Keratinocyte (primary cell): Measurements from ENCODE around the gene NMS. TPM values are rescaled to one million over a fixed set of nuclear protein-coding genes. Genes with fewer than 3 reads are reported as not detected.

ENCODE experiments used
- DNase-seq: peaks from one replicate; pipeline ENCODE4 v3.0.0-alpha.2; 2011; ENCODE audit warnings: low read depth, missing footprints, low spot score
- FAIRE-seq: peaks from 2 replicates; lab custom pipeline; 2011; peaks lifted over from hg19 to GRCh38; lab: Jason Lieb, UNC
- H2AFZ ChIP-seq: 2 replicates; pipeline ENCODE4 v1.6.0; 2012; ENCODE audit warnings: low read length, control low read depth, inconsistent platforms; ENCODE audit not compliant: control insufficient read depth
- H3K27ac ChIP-seq: 2 replicates; pipeline ENCODE4 v1.5.1; 2011; ENCODE audit warnings: low read length; ENCODE audit not compliant: control insufficient read depth, insufficient read depth
- H3K27me3 ChIP-seq: 3 replicates; pipeline ENCODE4 v1.6.0; 2011; ENCODE audit warnings: low read length; ENCODE audit not compliant: control insufficient read depth, insufficient read depth; ENCODE audit errors: extremely low read depth
- H3K36me3 ChIP-seq, 2 experiments: 2 replicates in 1 of 2; 3 replicates in 1 of 2; pipeline ENCODE4 v1.5.1; 2011; ENCODE audit warnings: low read length in 2 of 2, mild to moderate bottlenecking in 1 of 2; ENCODE audit not compliant: control insufficient read depth in 2 of 2, insufficient read depth in 2 of 2; ENCODE audit errors: extremely low read depth in 1 of 2
- H3K4me1 ChIP-seq: 3 replicates; pipeline ENCODE4 v1.5.1; 2011; ENCODE audit warnings: low read length; ENCODE audit not compliant: control insufficient read depth, insufficient read depth; ENCODE audit errors: extremely low read depth
- H3K4me2 ChIP-seq: 3 replicates; pipeline ENCODE4 v1.6.0; 2011; ENCODE audit warnings: low read depth, low read length; ENCODE audit not compliant: control insufficient read depth, insufficient read depth; ENCODE audit errors: extremely low read depth
- H3K4me3 ChIP-seq, 3 experiments: fragments of 200-600 bp in 1 of 3; sonication (generic) in 1 of 3; 2 replicates in 2 of 3; 3 replicates in 1 of 3; pipeline ENCODE4 v1.5.1; 2011 to 2016; ENCODE audit warnings: low read length in 3 of 3, mild to moderate bottlenecking in 3 of 3, control low read depth in 2 of 3, inconsistent platforms in 1 of 3, low read depth in 1 of 3, mixed read lengths in 1 of 3, mixed run types in 1 of 3, moderate library complexity in 1 of 3; ENCODE audit not compliant: control insufficient read depth in 2 of 3, insufficient read depth in 2 of 3; ENCODE audit errors: extremely low read depth in 1 of 3
- H3K79me2 ChIP-seq: 2 replicates; pipeline ENCODE4 v1.6.0; 2012; ENCODE audit warnings: low read length; ENCODE audit not compliant: control insufficient read depth, insufficient read depth
- H3K9ac ChIP-seq: 3 replicates; pipeline ENCODE4 v1.6.0; 2011; ENCODE audit warnings: low read length; ENCODE audit not compliant: control insufficient read depth, insufficient read depth; ENCODE audit errors: extremely low read depth
- H3K9me1 ChIP-seq: 3 replicates; pipeline ENCODE4 v1.6.0; 2011; ENCODE audit warnings: low read length; ENCODE audit not compliant: control insufficient read depth, insufficient read depth; ENCODE audit errors: extremely low read depth
- H3K9me3 ChIP-seq: 2 replicates; pipeline ENCODE4 v1.5.1; 2012; ENCODE audit warnings: low read depth, low read length; ENCODE audit not compliant: control insufficient read depth
- H4K20me1 ChIP-seq: 3 replicates; pipeline ENCODE4 v1.6.0; 2011; ENCODE audit warnings: low read length; ENCODE audit not compliant: control insufficient read depth, insufficient read depth; ENCODE audit errors: extremely low read depth
- EZH2 ChIP-seq: IDR thresholded peaks from one replicate; pipeline ENCODE4 v1.6.1; 2012; ENCODE audit warnings: inconsistent platforms, mild to moderate bottlenecking, low read length, moderate library complexity
- dilution Hi-C: fragments of 300-500 bp; cut with MboI; formaldehyde crosslinking; loops from one replicate; pipeline ENCODE4 v1.7.0; 2020; ENCODE audit warnings: low sequenced_read_pairs; ENCODE audit not compliant: extremely low pct_ligation_motif_present
- polyA plus RNA-seq, 5 experiments: library from polyadenylated mRNA; depleted of rRNA in 3 of 5; stranded (reverse) in 3 of 5; stranded (forward) in 1 of 5; unstranded in 1 of 5; fragments of >200 nt; gene quantifications; 1 replicate in 1 of 5; 2 replicates in 3 of 5; 3 replicates in 1 of 5; pipeline versions ENCODE4 v1.2.1 to v1.2.3, GENCODE V29; 2011 to 2012; ENCODE audit warnings: missing spikeins in 2 of 5, low read depth in 1 of 5, low replicate concordance in 1 of 5
- TF ChIP-seq, protein P1 (sequence below), 3 experiments: IDR thresholded peaks in 1 of 3; conservative IDR thresholded peaks in 1 of 3; optimal IDR thresholded peaks in 1 of 3; 2 replicates in 2 of 3; 3 replicates in 1 of 3; pipeline versions ENCODE3 to v1.5.1; 2011; ENCODE audit warnings: low read length in 3 of 3, mild to moderate bottlenecking in 3 of 3, moderate library complexity in 2 of 3, control low read depth in 1 of 3, inconsistent platforms in 1 of 3; ENCODE audit not compliant: insufficient read depth in 2 of 3; ENCODE audit errors: extremely low read depth in 1 of 3

The NMS gene
- polyA plus RNA-seq, 1 donor (not counting 4 experiments of a cell fraction or from before 2014, with no cell fraction given): not detected

- H3K4me3 ChIP-seq: no peak overlapping the region
- no peak overlapping the region for H3K4me2 ChIP-seq
- H3K9ac ChIP-seq: no peak overlapping the region
- dilution Hi-C loops: no loop called here
- H3K27me3 ChIP-seq: no peaks in the 10 kb centered on the region
- H3K9me1 ChIP-seq: no peaks in the 10 kb centered on the region
- DNase-seq (no peak), FAIRE-seq (no peak)
- no peaks in the 10 kb centered on the region for H3K79me2 ChIP-seq
- H3K27ac ChIP-seq: no peak overlapping the region
- TF ChIP-seq, protein P1, sequence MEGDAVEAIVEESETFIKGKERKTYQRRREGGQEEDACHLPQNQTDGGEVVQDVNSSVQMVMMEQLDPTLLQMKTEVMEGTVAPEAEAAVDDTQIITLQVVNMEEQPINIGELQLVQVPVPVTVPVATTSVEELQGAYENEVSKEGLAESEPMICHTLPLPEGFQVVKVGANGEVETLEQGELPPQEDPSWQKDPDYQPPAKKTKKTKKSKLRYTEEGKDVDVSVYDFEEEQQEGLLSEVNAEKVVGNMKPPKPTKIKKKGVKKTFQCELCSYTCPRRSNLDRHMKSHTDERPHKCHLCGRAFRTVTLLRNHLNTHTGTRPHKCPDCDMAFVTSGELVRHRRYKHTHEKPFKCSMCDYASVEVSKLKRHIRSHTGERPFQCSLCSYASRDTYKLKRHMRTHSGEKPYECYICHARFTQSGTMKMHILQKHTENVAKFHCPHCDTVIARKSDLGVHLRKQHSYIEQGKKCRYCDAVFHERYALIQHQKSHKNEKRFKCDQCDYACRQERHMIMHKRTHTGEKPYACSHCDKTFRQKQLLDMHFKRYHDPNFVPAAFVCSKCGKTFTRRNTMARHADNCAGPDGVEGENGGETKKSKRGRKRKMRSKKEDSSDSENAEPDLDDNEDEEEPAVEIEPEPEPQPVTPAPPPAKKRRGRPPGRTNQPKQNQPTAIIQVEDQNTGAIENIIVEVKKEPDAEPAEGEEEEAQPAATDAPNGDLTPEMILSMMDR (optimal IDR thresholded peaks at IDR 0.05 in 1 of 3, IDR thresholded peaks at IDR 0.05 in 1 of 3, conservative IDR thresholded peaks at IDR 0.05 in 1 of 3; ENCODE audit: extremely low read depth in 1 of 3, insufficient read depth in 2 of 3, low read length in 3 of 3): no peak
- TF ChIP-seq EZH2: no peak
- no peak overlapping the region for H2AFZ ChIP-seq
- H3K4me1 ChIP-seq: no peaks in the 10 kb centered on the region
- H4K20me1 ChIP-seq: no peaks in the 10 kb centered on the region
- no peaks in the 10 kb centered on the region for H3K36me3 ChIP-seq
- no peaks in the 10 kb centered on the region for H3K9me3 ChIP-seq
Observed at GRCh38 chr2:100529176-100529575, 58.9 kb downstream of the NMS start.

GRCh38 chr2:100529900-100530299 lies 59.6 kb downstream of the NMS start:
- Histone ChIP-seq H3K4me2 (no peak overlapping the region), H3K9me1 (no peaks in the 10 kb centered on the region), H2AFZ (no peak overlapping the region), H4K20me1 (no peaks in the 10 kb centered on the region), H3K4me1 (no peaks in the 10 kb centered on the region), H3K4me3 (no peak overlapping the region), H3K79me2 (no peaks in the 10 kb centered on the region), H3K27me3 (no peaks in the 10 kb centered on the region), H3K36me3 (no peaks in the 10 kb centered on the region), H3K27ac (no peak overlapping the region), H3K9me3 (no peaks in the 10 kb centered on the region), H3K9ac (no peak overlapping the region)
- TF ChIP-seq, protein P1 (optimal IDR thresholded peaks at IDR 0.05 in 1 of 3, IDR thresholded peaks at IDR 0.05 in 1 of 3, conservative IDR thresholded peaks at IDR 0.05 in 1 of 3; ENCODE audit: extremely low read depth in 1 of 3, insufficient read depth in 2 of 3, low read length in 3 of 3): no peak
- no peak for TF ChIP-seq EZH2
- DNase-seq (no peak), FAIRE-seq (no peak)
- dilution Hi-C loops: no loop called here

Other genes with a start within 250 kb of the NMS start
- not detected in 3 replicates for gene LONRF2, start 148.0 kb upstream of the NMS start, polyA plus RNA-seq
- gene CHST10, start 52.8 kb upstream of the NMS start, polyA plus RNA-seq: 1.0 to 3.4 TPM (median 1.6 TPM) in 3 replicates
- gene PDCL3, start 92.5 kb downstream of the NMS start, polyA plus RNA-seq: 29.1 to 42.2 TPM (median 39.7 TPM) in 3 replicates